Coronary artery (tissue), 2 donors: ENCODE results near the gene KRT33A.
"Not testable (repeated sequence)": the region's sequence is repeated elsewhere in the genome, so short reads cannot be mapped to it uniquely, and the experiment has no call there.

Experiments used
- DNase-seq: peaks from one replicate; pipeline ENCODE4 v3.0.0-alpha.2; 2017; ENCODE audit warnings: low spot score
- H3K27ac ChIP-seq, 2 donors: fragments of 200-600 bp; sonication (generic); one replicate each; pipeline ENCODE4 v1.5.1; 2016 to 2019
- H3K4me3 ChIP-seq: fragments of 200-600 bp; sonication (generic); 2 replicates; pipeline ENCODE4 v1.5.1; 2016; ENCODE audit warnings: mild to moderate bottlenecking, moderate library complexity
- CTCF ChIP-seq: fragments of 200-600 bp; sonication (generic); IDR thresholded peaks from one replicate; pipeline ENCODE4 v1.5.1; 2019; ENCODE audit warnings: antibody characterized with exemption

KRT33A gene

GRCh38 chr17:41392278-41392677 lies 41.6 kb upstream of the KRT33A start:
- TF ChIP-seq CTCF, result no peak
- no peak overlapping the region for H3K4me3 ChIP-seq
- no peak for DNase-seq
- H3K27ac ChIP-seq, result no peak overlapping the region

GRCh38 chr17:41391535-41391934 lies 40.9 kb upstream of the KRT33A start:
- H3K27ac ChIP-seq, result no peak overlapping the region
- no peak overlapping the region for H3K4me3 ChIP-seq
- no peak for DNase-seq
- TF ChIP-seq CTCF, result no peak

GRCh38 chr17:41390411-41390938 lies 39.8 kb upstream of the KRT33A start:
- no peak overlapping the region for H3K27ac ChIP-seq
- no peak for TF ChIP-seq CTCF
- no peak for DNase-seq
- no peak overlapping the region for H3K4me3 ChIP-seq

- TF ChIP-seq CTCF, result no peak
- H3K4me3 ChIP-seq, result no peak overlapping the region
- H3K27ac ChIP-seq, result no peak overlapping the region
- no peak for DNase-seq
Observed at GRCh38 chr17:41387670-41388069, 37.0 kb upstream of the KRT33A start.

- DNase-seq, result no peak
Observed at GRCh38 chr17:41386227-41386626, 35.6 kb upstream of the KRT33A start.

GRCh38 chr17:41383690-41384089 lies 33.1 kb upstream of the KRT33A start:
- H3K27ac ChIP-seq, result no peak overlapping the region
- no peak overlapping the region for H3K4me3 ChIP-seq
- no peak for TF ChIP-seq CTCF
- no peak for DNase-seq

More at GRCh38 chr17:41386227-41386626, 35.6 kb upstream of the KRT33A start:
- Histone ChIP-seq H3K4me3 (no peak overlapping the region), H3K27ac (no peak overlapping the region)
- TF ChIP-seq CTCF, result no peak

- TF ChIP-seq CTCF, result no peak
- Histone ChIP-seq H3K27ac (no peak overlapping the region), H3K4me3 (no peak overlapping the region)
- no peak for DNase-seq
Observed at GRCh38 chr17:41382394-41382793, 31.8 kb upstream of the KRT33A start.

- H3K4me3 ChIP-seq, H3K27ac ChIP-seq, DNase-seq: not testable (repeated sequence)
Observed at GRCh38 chr17:41381943-41382342, 31.3 kb upstream of the KRT33A start, which contains the start of gene KRT34. Gene KRT34, minus strand, starts transcription at chr17:41382306. Its CDS starts 60 bp downstream, at chr17:41382246.

GRCh38 chr17:41380091-41380490 lies 29.5 kb upstream of the KRT33A start:
- H3K27ac ChIP-seq, H3K4me3 ChIP-seq, DNase-seq: not testable (repeated sequence)
